ENCODE data around the gene CIB1. TPM values are rescaled to one million over a fixed set of nuclear protein-coding genes. Genes with fewer than 3 reads are reported as not detected.

Gene CIB1
- total RNA-seq, 1 experiment from 2014 or later, result 23.0 TPM

- Histone ChIP-seq H2BK15ac (ENCODE audit: low read depth, low read length) (no peak overlapping the region), H2AFZ (ENCODE audit: low read length) (no peak overlapping the region), H2AK5ac (ENCODE audit: insufficient read length, low read length) (no peak overlapping the region), H3K14ac (ENCODE audit: insufficient read depth, low read length) (no peak overlapping the region), H3K18ac (ENCODE audit: insufficient read length, low read depth, low read length) (no peak overlapping the region), H2BK120ac (ENCODE audit: low read depth, low read length, poor library complexity, severe bottlenecking) (no peak overlapping the region), H3K9ac (ENCODE audit: extremely low read depth, insufficient read length, low read length) (no peak overlapping the region), H3K4me2 (ENCODE audit: insufficient read depth, insufficient read length, low read length) (no peak overlapping the region), H4K91ac (ENCODE audit: insufficient read length, low read depth, low read length) (no peak overlapping the region), H3K4me1 (ENCODE audit: insufficient read depth, low read length) (no peaks in the 10 kb centered on the region; the same call in 1 of the 2 replicates), H3K27ac (ENCODE audit: insufficient read length, low read depth, low read length) (no peak overlapping the region), H3K23me2 (ENCODE audit: insufficient read length, low read depth, low read length, poor library complexity, severe bottlenecking) (peaks cover 8% of the 10 kb centered on the region), H4K20me1 (ENCODE audit: control insufficient read depth, insufficient read depth, insufficient read length) (no peaks in the 10 kb centered on the region), H3K4ac (ENCODE audit: low read depth, low read length) (no peak overlapping the region), H2BK5ac (ENCODE audit: insufficient read length, low read length) (no peak overlapping the region), H2BK20ac (ENCODE audit: low read depth, low read length, poor library complexity, severe bottlenecking) (no peak overlapping the region), H3K79me1 (ENCODE audit: insufficient read depth, low read depth, low read length, poor library complexity, severe bottlenecking) (no peaks in the 10 kb centered on the region), H4K8ac (replicated peaks; ENCODE audit: insufficient read length, low read depth, low read length) (no peak overlapping the region), H2BK12ac (ENCODE audit: insufficient read length, low read depth, low read length) (no peak overlapping the region), H3K27me3 (ENCODE audit: insufficient read depth, low read length) (no peaks in the 10 kb centered on the region; the same call in 1 of the 2 replicates), H3K9me3 (ENCODE audit: control insufficient read depth, low read depth, low read length) (no peaks in the 10 kb centered on the region), H3T11ph (ENCODE audit: low read length) (no peak overlapping the region), H3K23ac (ENCODE audit: insufficient read length, low read depth, low read length) (no peak overlapping the region), H3K79me2 (ENCODE audit: insufficient read depth, low read length) (peaks cover 9% of the 10 kb centered on the region; the same call in 1 of the 2 replicates), H3K56ac (ENCODE audit: insufficient read length, low read depth, low read length) (no peak overlapping the region), H4K5ac (ENCODE audit: insufficient read length, low read depth, low read length) (no peak overlapping the region)
- DNase-seq, result no peak
- H3K36me3 Mint-ChIP-seq (ENCODE audit: insufficient read depth in 1 of 3, low read depth in 3 of 3), result peaks cover 30 to 57% (median 49%) of the 10 kb centered on the region in 3 experiments; a peak in 6 of 7 replicates
- H3K4me3 Mint-ChIP-seq, result peak overlapping the region; percentile 57 to 96; a peak in 4 of 5 replicates
- peak overlapping the region; percentile 3 to 85 (median 31); a peak in 6 of 7 replicates for H3K27ac Mint-ChIP-seq
- H3K4me1 Mint-ChIP-seq, result peaks cover 30 to 37% of the 10 kb centered on the region in 2 experiments
- TF ChIP-seq, protein P1, sequence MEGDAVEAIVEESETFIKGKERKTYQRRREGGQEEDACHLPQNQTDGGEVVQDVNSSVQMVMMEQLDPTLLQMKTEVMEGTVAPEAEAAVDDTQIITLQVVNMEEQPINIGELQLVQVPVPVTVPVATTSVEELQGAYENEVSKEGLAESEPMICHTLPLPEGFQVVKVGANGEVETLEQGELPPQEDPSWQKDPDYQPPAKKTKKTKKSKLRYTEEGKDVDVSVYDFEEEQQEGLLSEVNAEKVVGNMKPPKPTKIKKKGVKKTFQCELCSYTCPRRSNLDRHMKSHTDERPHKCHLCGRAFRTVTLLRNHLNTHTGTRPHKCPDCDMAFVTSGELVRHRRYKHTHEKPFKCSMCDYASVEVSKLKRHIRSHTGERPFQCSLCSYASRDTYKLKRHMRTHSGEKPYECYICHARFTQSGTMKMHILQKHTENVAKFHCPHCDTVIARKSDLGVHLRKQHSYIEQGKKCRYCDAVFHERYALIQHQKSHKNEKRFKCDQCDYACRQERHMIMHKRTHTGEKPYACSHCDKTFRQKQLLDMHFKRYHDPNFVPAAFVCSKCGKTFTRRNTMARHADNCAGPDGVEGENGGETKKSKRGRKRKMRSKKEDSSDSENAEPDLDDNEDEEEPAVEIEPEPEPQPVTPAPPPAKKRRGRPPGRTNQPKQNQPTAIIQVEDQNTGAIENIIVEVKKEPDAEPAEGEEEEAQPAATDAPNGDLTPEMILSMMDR (conservative IDR thresholded peaks at IDR 0.05), result no peak
- WGBS (ENCODE audit: extremely low coverage, insufficient read length, low lambda C conversion rate), result no CpG with 5 or more reads among the region's 1 CpG
- no peaks in the 10 kb centered on the region for H3K9me3 Mint-ChIP-seq
- no peaks in the 10 kb centered on the region; the same call in 1 of the 2 replicates for H3K27me3 Mint-ChIP-seq (ENCODE audit: low read depth)
Measured at GRCh38 chr15:90268415-90268814, 34.7 kb upstream of the CIB1 start.

Data from H9 (cell line).